GM18517 (cell line): Measurements from ENCODE around the gene NCOA1.
"Not testable (repeated sequence)": the region's sequence is repeated elsewhere in the genome, so short reads cannot be mapped to it uniquely, and the experiment has no call there.

Experiments used
- ATAC-seq: cut with Tn5 transposase; IDR thresholded peaks from one replicate; pipeline ENCODE4 v1.9.1; 2021; ENCODE audit warnings: mild to moderate bottlenecking, moderate library complexity; ENCODE audit not compliant: unreplicated experiment

NCOA1 gene

GRCh38 chr2:24531610-24532009 lies 40.6 kb downstream of the NCOA1 start:
- ATAC-seq = not testable (repeated sequence)

GRCh38 chr2:24532057-24532456 lies 41.0 kb downstream of the NCOA1 start:
- ATAC-seq = not testable (repeated sequence)

GRCh38 chr2:24533574-24533973 lies 42.5 kb downstream of the NCOA1 start:
- ATAC-seq = not testable (repeated sequence)

GRCh38 chr2:24538720-24539119 lies 47.7 kb downstream of the NCOA1 start:
- no peak for ATAC-seq

GRCh38 chr2:24539258-24539657 lies 48.2 kb downstream of the NCOA1 start:
- ATAC-seq = no peak

- no peak for ATAC-seq
These were observed 49.0 kb downstream of the NCOA1 start for GRCh38 chr2:24540011-24540477.

- no peak for ATAC-seq
These were observed 50.6 kb downstream of the NCOA1 start for GRCh38 chr2:24541621-24542020.

GRCh38 chr2:24542269-24542872 lies 51.3 kb downstream of the NCOA1 start:
- no peak for ATAC-seq

GRCh38 chr2:24543252-24543651 lies 52.2 kb downstream of the NCOA1 start:
- ATAC-seq = no peak

- ATAC-seq = no peak
These were observed 53.5 kb downstream of the NCOA1 start for GRCh38 chr2:24544456-24545115.

GRCh38 chr2:24546669-24547068 lies 55.6 kb downstream of the NCOA1 start:
- no peak for ATAC-seq

GRCh38 chr2:24548058-24548457 lies 57.0 kb downstream of the NCOA1 start:
- ATAC-seq = no peak

GRCh38 chr2:24550301-24550700 lies 59.2 kb downstream of the NCOA1 start:
- not testable (repeated sequence) for ATAC-seq

- ATAC-seq = no peak
These were observed 60.0 kb downstream of the NCOA1 start for GRCh38 chr2:24551016-24551415.

GRCh38 chr2:24552836-24553235 lies 61.8 kb downstream of the NCOA1 start:
- no peak for ATAC-seq

GRCh38 chr2:24558781-24559472 lies 67.9 kb downstream of the NCOA1 start:
- no peak for ATAC-seq

GRCh38 chr2:24559473-24560113 lies 68.5 kb downstream of the NCOA1 start:
- no peak for ATAC-seq

- ATAC-seq = no peak
These were observed 74.5 kb downstream of the NCOA1 start for GRCh38 chr2:24565537-24565936.

- no peak for ATAC-seq
These were observed 75.2 kb downstream of the NCOA1 start for GRCh38 chr2:24566209-24566608.

GRCh38 chr2:24566630-24567029 lies 75.6 kb downstream of the NCOA1 start:
- ATAC-seq = no peak

- ATAC-seq = no peak
These were observed 77.5 kb downstream of the NCOA1 start for GRCh38 chr2:24568551-24568950.

- not testable (repeated sequence) for ATAC-seq
These were observed 78.5 kb downstream of the NCOA1 start for GRCh38 chr2:24569565-24569964.
